HG02610 (cell line): ENCODE data around the gene TCIRG1.

ENCODE experiments used
- ATAC-seq: cut with Tn5 transposase; IDR thresholded peaks from one replicate; pipeline ENCODE4 v1.9.1; 2021; ENCODE audit warnings: mild to moderate bottlenecking, moderate library complexity; ENCODE audit not compliant: unreplicated experiment

Gene TCIRG1

GRCh38 chr11:68037411-68038225 is 1.2 kb upstream of the TCIRG1 start:
- no peak for ATAC-seq

- ATAC-seq: no peak
Observed at GRCh38 chr11:68038226-68038717, 553 bp upstream of the TCIRG1 start.

- no peak for ATAC-seq
Observed at GRCh38 chr11:68039526-68040086, 781 bp downstream of the TCIRG1 start.

GRCh38 chr11:68040101-68040956 is 1.5 kb downstream of the TCIRG1 start:
- ATAC-seq: peak; percentile 42

GRCh38 chr11:68040957-68041591 is 2.2 kb downstream of the TCIRG1 start:
- ATAC-seq: no peak

GRCh38 chr11:68041617-68042218 is 2.9 kb downstream of the TCIRG1 start:
- ATAC-seq: no peak

- no peak for ATAC-seq
Observed at GRCh38 chr11:68042219-68043028, 3.6 kb downstream of the TCIRG1 start.

- ATAC-seq: no peak
Observed at GRCh38 chr11:68043029-68043348, 4.2 kb downstream of the TCIRG1 start.

- ATAC-seq: no peak
Observed at GRCh38 chr11:68043349-68044144, 4.7 kb downstream of the TCIRG1 start.

- ATAC-seq: no peak
Observed at GRCh38 chr11:68044145-68044813, 5.5 kb downstream of the TCIRG1 start.

- ATAC-seq: no peak
Observed at GRCh38 chr11:68044898-68045351, 6.1 kb downstream of the TCIRG1 start.

GRCh38 chr11:68047437-68048290 is 8.8 kb downstream of the TCIRG1 start:
- ATAC-seq: no peak

GRCh38 chr11:68048681-68049508 is 10.1 kb downstream of the TCIRG1 start:
- no peak for ATAC-seq

GRCh38 chr11:68049509-68050370 is 10.9 kb downstream of the TCIRG1 start:
- ATAC-seq: no peak

- no peak for ATAC-seq
Observed at GRCh38 chr11:68050371-68050841, 11.6 kb downstream of the TCIRG1 start.
